Measurements from ENCODE around the gene SH3GLB1.

Gene SH3GLB1

GRCh38 chr1:86774305-86775295, 70.2 kb downstream of the SH3GLB1 start:
- DNase-seq: peak in 1 of 4 experiments; percentile 4

DNA sequence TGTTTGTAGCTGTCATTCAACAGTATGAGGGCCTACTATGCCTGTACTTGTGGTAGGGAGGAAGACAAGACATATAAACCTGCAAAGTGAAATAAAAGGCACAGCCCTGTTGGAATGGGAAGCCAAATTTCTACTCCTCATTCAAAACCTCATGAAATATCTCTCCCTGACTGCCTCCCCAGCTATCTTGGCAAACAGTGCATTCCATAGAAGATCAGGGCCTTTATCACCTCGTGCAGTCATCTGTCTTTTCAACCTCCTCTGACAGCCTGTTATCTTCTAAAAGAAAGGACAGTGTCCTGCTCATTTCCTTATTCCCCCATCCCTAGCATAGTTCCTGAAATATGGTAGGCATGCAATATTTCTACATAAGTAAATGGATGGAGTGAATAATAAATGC, 71.0 kb downstream of the SH3GLB1 start:
- DNase-seq: no peak

- no peak for DNase-seq
Observed at GRCh38 chr1:86776108-86776507, 71.7 kb downstream of the SH3GLB1 start.

- no peak for DNase-seq
Observed at GRCh38 chr1:86778569-86779239, 74.3 kb downstream of the SH3GLB1 start.

GRCh38 chr1:86779308-86780191, 75.2 kb downstream of the SH3GLB1 start:
- DNase-seq: no peak

- no peak for DNase-seq
Observed at GRCh38 chr1:86782482-86782881, 78.1 kb downstream of the SH3GLB1 start.

GRCh38 chr1:86787621-86788020, 83.2 kb downstream of the SH3GLB1 start:
- DNase-seq: no peak

DNA sequence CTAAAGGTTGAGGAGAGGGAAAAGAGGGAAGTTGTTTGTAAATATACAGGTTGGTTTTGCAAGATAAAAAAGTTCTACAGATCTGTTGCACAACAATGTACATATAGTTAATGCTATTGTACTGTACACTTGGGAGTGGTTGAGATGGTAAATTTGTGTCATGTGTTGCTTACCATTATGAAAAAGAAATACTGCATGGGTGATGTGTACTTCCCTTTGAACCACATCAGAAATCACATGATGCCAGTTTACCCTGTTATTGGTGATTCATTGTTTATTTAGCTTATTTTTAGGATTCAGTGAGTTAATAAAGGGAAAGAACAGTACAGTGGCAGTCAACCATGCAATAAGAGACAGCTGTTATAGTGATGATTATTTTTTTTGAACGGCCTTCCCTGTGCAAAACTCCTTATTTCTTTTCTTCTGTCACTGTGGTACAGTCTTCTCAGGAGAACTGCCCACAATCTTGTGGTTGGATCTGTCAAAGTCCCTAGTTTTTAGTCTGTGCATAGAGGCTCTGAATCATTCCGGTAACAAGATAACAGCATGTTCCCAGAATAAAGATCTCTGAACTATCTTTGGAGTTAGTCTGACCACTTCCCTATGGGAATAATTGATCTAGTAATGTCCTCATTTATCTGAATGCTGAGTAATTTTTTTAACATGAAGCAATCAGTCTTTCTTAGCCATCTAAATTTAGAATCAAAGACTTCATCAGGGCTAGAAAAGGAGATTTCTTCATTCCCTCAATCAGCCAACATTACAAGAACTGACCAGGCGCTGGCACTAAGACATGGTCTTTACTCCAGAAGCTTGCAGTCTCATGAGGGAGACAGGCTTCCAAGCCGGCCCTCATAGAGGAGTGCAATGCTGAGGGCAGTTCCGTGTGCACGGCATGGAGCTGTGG, 84.2 kb downstream of the SH3GLB1 start:
- no peak for DNase-seq

- DNase-seq: no peak
Observed at GRCh38 chr1:86795316-86795715, 90.9 kb downstream of the SH3GLB1 start.

All from activated CD4-positive, CD25-positive, alpha-beta regulatory T cell (primary cell).